ENCODE data around the gene KRTAP5-4.

DNA sequence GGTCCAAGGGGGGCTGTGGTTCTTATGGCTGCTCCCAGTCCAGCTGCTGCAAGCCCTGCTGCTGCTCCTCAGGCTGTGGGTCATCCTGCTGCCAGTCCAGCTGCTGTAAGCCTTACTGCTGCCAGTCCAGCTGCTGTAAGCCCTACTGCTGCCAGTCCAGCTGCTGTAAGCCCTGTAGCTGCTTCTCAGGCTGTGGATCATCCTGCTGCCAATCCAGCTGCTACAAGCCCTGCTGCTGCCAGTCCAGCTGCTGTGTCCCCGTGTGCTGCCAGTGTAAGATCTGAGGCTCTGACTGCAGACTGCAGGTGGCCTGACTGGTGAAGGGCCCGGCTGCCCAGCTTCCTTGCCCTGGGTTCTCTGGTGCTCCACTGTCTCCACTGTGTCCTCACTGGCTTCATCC is 8.3 kb upstream of the KRTAP5-4 start:
- TF ChIP-seq, protein P1, sequence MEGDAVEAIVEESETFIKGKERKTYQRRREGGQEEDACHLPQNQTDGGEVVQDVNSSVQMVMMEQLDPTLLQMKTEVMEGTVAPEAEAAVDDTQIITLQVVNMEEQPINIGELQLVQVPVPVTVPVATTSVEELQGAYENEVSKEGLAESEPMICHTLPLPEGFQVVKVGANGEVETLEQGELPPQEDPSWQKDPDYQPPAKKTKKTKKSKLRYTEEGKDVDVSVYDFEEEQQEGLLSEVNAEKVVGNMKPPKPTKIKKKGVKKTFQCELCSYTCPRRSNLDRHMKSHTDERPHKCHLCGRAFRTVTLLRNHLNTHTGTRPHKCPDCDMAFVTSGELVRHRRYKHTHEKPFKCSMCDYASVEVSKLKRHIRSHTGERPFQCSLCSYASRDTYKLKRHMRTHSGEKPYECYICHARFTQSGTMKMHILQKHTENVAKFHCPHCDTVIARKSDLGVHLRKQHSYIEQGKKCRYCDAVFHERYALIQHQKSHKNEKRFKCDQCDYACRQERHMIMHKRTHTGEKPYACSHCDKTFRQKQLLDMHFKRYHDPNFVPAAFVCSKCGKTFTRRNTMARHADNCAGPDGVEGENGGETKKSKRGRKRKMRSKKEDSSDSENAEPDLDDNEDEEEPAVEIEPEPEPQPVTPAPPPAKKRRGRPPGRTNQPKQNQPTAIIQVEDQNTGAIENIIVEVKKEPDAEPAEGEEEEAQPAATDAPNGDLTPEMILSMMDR (conservative IDR thresholded peaks at IDR 0.05; ENCODE audit: low read length) = no peak
- TF ChIP-seq EZH2phosphoT487 (IDR thresholded peaks at IDR 0.05; ENCODE audit: borderline replicate concordance) = no peak
